GM12864 (cell line): ENCODE measurements around the gene TAS2R13.

ENCODE experiments used
- DNase-seq: peaks from one replicate; pipeline ENCODE4 v3.0.0-alpha.2; 2011; ENCODE audit warnings: low read depth
- H3K4me3 ChIP-seq: 2 replicates; pipeline ENCODE4 v1.5.1; 2011; ENCODE audit warnings: mild to moderate bottlenecking, low read depth, low read length, control low read depth
- CTCF ChIP-seq: IDR thresholded peaks from 2 replicates; pipeline ENCODE4 v1.5.1; 2011; ENCODE audit warnings: low read depth, mild to moderate bottlenecking, moderate library complexity, low read length, control low read depth, inconsistent platforms; ENCODE audit errors: missing control alignments

The TAS2R13 gene

GRCh38 chr12:10884086-10884725, 25.2 kb downstream of the TAS2R13 start, which contains the start of gene PRH1:
Gene PRH1 (minus strand): TSS chr12:10884255. CDS start chr12:10884217, 38 bp downstream.
- DNase-seq, result no peak
- no peak within 1 kb of the TSS for H3K4me3 ChIP-seq
- TF ChIP-seq CTCF, result no peak

DNA sequence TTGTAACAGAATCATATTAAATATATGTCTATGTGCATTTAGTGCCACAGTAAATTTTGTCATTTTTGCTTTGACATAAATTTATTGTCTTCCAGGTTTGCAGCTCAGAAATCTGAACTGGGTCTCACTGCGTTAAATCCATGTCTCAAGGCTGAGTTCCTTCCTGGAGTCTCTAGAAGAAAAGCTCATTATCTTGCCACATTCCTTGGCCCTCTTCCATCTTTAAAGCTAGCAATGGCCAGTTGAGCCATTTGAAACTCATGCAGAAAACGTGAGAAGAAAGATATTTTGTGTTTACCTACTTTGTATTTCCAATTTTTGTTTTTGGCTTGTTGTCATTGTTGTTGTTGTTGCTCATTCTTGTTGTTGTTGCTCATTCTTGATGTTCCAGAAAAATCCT, 36.0 kb downstream of the TAS2R13 start:
- H3K4me3 ChIP-seq, result no peak overlapping the region
- no peak for TF ChIP-seq CTCF
- no peak for DNase-seq

DNA sequence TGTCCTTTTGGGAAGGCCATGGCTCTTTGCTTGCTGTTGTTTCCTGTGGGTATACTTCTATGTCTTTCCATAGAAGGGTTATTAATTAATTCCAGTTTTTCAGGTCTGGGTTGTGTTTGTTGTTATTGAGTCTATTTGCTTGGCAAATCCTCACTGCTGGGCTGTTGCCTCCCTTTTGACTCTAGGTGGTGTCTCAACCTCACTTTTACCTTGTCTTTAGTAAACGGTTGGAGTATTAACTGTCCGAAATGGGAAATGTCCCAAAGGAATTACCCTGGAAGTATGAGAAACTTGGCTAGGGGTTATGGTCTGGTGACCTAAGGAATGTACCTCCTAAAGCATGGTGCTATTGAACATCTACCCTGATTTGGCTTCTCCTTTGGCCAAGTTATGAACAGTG, 42.0 kb downstream of the TAS2R13 start:
- H3K4me3 ChIP-seq, result no peak overlapping the region
- no peak for DNase-seq
- TF ChIP-seq CTCF, result no peak

DNA sequence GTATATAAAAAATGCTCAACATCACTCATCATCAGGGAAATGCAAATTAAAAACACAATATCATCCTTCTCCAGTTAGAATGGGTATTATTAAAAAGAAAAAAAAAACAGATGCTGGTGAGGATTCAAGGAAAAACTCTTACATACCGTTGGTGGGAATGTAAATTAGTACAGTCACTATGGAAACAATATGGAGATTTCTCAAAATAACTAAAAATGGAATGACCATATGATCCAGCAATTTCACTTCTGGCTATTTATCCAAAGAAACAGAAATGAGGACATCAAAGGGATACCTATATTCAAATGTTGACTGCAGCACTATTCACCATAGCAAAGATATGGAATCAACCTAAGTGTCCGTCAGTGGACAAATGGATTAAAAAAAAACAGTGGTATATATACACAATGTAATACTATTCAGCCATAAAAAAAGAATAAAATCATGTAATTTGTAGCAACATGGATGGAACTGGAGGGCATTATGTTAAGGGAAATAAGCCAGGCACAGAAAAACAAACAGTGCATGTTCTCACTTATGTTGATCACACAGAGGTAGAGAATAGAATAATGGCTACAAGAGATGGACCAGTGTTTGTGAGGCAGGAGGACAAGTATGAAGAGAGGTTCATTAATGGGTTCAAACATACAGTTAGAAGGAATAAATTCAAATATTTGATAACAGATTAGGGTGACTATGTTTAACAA, 45.7 kb downstream of the TAS2R13 start:
- TF ChIP-seq CTCF, result no peak
- H3K4me3 ChIP-seq, result no peak overlapping the region
- DNase-seq, result no peak

- H3K4me3 ChIP-seq, result no peak overlapping the region
- TF ChIP-seq CTCF, result no peak
- DNase-seq, result no peak
Observed at GRCh38 chr12:10861366-10861765, 48.0 kb downstream of the TAS2R13 start.
